ENCODE data around the gene CHAD. TPM values are rescaled to one million over a fixed set of nuclear protein-coding genes. Genes with fewer than 3 reads are reported as not detected.

Gene CHAD
- total RNA-seq, 2 donors from 2014 or later = 0.51 to 1.6 TPM

DNA sequence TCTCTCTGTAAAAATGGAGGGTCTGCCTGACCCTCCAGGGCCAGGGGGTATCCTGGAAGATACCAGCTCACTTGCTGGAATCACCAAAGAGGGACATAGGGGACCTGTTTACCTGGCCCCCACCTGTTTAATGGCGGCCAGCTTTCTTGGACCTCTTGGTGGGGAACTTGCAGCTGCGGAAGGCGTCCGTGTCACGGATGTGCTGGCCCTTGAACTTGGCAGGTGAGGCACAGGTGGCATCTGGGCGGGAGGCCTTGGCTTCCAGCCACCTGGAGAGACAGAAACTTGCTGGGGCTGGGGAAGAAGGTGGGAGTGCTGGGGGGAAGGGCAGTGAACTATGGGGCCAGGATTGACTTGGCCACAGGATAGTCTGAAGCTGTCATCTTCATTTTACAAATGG, 3.5 kb downstream of the CHAD start:
- intact Hi-C loops (cut with DNase I) = no loop called here
- no peaks in the 10 kb centered on the region for H3K27me3 ChIP-seq (replicated peaks; ENCODE audit: insufficient read depth)
- no peak overlapping the region for H3K27ac ChIP-seq
- TF ChIP-seq POLR2A (IDR thresholded peaks at IDR 0.05) (no peak), POLR2AphosphoS5 (IDR thresholded peaks at IDR 0.05) (no peak)
- TF ChIP-seq, protein P1, sequence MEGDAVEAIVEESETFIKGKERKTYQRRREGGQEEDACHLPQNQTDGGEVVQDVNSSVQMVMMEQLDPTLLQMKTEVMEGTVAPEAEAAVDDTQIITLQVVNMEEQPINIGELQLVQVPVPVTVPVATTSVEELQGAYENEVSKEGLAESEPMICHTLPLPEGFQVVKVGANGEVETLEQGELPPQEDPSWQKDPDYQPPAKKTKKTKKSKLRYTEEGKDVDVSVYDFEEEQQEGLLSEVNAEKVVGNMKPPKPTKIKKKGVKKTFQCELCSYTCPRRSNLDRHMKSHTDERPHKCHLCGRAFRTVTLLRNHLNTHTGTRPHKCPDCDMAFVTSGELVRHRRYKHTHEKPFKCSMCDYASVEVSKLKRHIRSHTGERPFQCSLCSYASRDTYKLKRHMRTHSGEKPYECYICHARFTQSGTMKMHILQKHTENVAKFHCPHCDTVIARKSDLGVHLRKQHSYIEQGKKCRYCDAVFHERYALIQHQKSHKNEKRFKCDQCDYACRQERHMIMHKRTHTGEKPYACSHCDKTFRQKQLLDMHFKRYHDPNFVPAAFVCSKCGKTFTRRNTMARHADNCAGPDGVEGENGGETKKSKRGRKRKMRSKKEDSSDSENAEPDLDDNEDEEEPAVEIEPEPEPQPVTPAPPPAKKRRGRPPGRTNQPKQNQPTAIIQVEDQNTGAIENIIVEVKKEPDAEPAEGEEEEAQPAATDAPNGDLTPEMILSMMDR (IDR thresholded peaks at IDR 0.05) = no peak
- no peak overlapping the region for H3K4me3 ChIP-seq
- WGBS = 83% methylated on average over 6 of the region's 6 CpGs
- H3K9me3 ChIP-seq = no peaks in the 10 kb centered on the region
- no peaks in the 10 kb centered on the region for H3K36me3 ChIP-seq
- no peak for DNase-seq (ENCODE audit: low spot score)
- H3K4me1 ChIP-seq (replicated peaks) = peaks cover 10% of the 10 kb centered on the region

DNA sequence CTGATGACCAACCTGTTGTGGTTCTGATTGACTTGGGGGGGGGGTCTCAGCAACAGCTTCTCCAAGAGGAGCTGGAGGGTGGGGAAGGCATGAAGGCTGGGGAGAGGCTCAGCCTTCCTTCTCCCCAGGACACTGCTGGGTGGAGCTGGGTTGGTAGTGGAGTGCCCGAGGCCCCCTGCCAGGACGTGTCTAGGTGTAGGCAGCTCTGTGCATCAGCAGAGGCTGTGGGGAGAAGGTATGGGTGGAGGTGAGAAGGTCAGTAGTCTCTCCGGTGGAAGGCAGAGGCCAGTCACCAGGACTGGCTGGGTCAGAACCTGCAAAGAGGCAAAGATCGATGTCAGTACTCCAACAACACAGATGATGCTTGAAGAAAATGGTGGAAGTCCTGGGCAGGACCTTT, 3.9 kb downstream of the CHAD start:
- no peak for DNase-seq (ENCODE audit: low spot score)
- intact Hi-C loops (cut with DNase I) = no loop called here

GRCh38 chr17:50464121-50464520, 4.6 kb downstream of the CHAD start:
- intact Hi-C loops (cut with DNase I) = no loop called here
- DNase-seq (ENCODE audit: low spot score) = no peak
- H3K27ac ChIP-seq = no peak overlapping the region
- no peak overlapping the region for H3K4me3 ChIP-seq
- H3K27me3 ChIP-seq (replicated peaks; ENCODE audit: insufficient read depth) = no peaks in the 10 kb centered on the region
- TF ChIP-seq POLR2AphosphoS5 (IDR thresholded peaks at IDR 0.05) = no peak
- TF ChIP-seq, protein P1 (IDR thresholded peaks at IDR 0.05) = no peak
- TF ChIP-seq POLR2A (IDR thresholded peaks at IDR 0.05) = no peak
- no peaks in the 10 kb centered on the region for H3K9me3 ChIP-seq
- H3K4me1 ChIP-seq (replicated peaks) = peaks cover 6% of the 10 kb centered on the region
- no peaks in the 10 kb centered on the region for H3K36me3 ChIP-seq
- whole genome bisulfite sequencing = 93% methylated on average over 3 of the region's 3 CpGs

More for the DNA sequence above, 3.9 kb downstream of the CHAD start:
- peaks cover 10% of the 10 kb centered on the region for H3K4me1 ChIP-seq (replicated peaks)
- no peak overlapping the region for H3K4me3 ChIP-seq
- no peak for TF ChIP-seq POLR2AphosphoS5 (IDR thresholded peaks at IDR 0.05)
- TF ChIP-seq, protein P1 (IDR thresholded peaks at IDR 0.05) = no peak
- no peak for TF ChIP-seq POLR2A (IDR thresholded peaks at IDR 0.05)
- 76% methylated on average over 4 of the region's 4 CpGs for WGBS
- H3K36me3 ChIP-seq = no peaks in the 10 kb centered on the region
- H3K9me3 ChIP-seq = no peaks in the 10 kb centered on the region
- H3K27ac ChIP-seq = no peak overlapping the region
- no peaks in the 10 kb centered on the region for H3K27me3 ChIP-seq (replicated peaks; ENCODE audit: insufficient read depth)

DNA sequence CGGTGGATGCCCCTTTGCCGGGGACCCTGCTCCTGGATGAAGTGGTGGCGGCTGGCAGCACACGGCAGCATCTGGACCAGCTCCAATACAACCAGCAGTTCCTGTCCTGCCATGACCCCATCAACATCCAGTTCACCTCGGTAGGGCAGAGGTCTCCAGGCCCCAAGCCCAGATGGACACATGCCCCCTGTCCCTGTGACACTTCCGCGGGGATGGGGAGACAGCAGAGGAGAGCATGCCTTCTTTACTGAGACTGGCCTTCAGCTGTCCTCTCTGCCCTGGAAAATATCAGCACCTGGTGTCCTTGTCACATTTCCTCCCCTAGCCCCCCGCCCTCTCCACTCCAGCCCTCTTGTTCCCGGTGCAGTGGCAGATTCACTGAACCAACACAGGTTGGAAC, 6.2 kb downstream of the CHAD start:
- Histone ChIP-seq H3K36me3 (no peaks in the 10 kb centered on the region), H3K9me3 (no peaks in the 10 kb centered on the region), H3K27me3 (replicated peaks; ENCODE audit: insufficient read depth) (no peaks in the 10 kb centered on the region), H3K27ac (no peak overlapping the region), H3K4me3 (no peak overlapping the region), H3K4me1 (replicated peaks) (no peaks in the 10 kb centered on the region)
- TF ChIP-seq POLR2A (IDR thresholded peaks at IDR 0.05) = no peak
- TF ChIP-seq, protein P1 (IDR thresholded peaks at IDR 0.05) = no peak
- no peak for TF ChIP-seq POLR2AphosphoS5 (IDR thresholded peaks at IDR 0.05)
- no peak for DNase-seq (ENCODE audit: low spot score)
- 92% methylated on average over 8 of the region's 9 CpGs for WGBS
- intact Hi-C loops (cut with DNase I) = no loop called here

GRCh38 chr17:50461550-50462132, 7.0 kb downstream of the CHAD start:
- no peak overlapping the region for H3K4me3 ChIP-seq
- H3K36me3 ChIP-seq = no peaks in the 10 kb centered on the region
- TF ChIP-seq POLR2A (IDR thresholded peaks at IDR 0.05) = no peak
- TF ChIP-seq, protein P1 (IDR thresholded peaks at IDR 0.05) = no peak
- no peak for TF ChIP-seq POLR2AphosphoS5 (IDR thresholded peaks at IDR 0.05)
- WGBS = 94% methylated on average over 14 of the region's 14 CpGs
- no peaks in the 10 kb centered on the region for H3K27me3 ChIP-seq (replicated peaks; ENCODE audit: insufficient read depth)
- intact Hi-C loops (cut with DNase I) = no loop called here
- no peaks in the 10 kb centered on the region for H3K9me3 ChIP-seq
- H3K4me1 ChIP-seq (replicated peaks) = no peaks in the 10 kb centered on the region
- DNase-seq (ENCODE audit: low spot score) = no peak
- H3K27ac ChIP-seq = no peak overlapping the region

Data from prostate gland (tissue), 2 donors.